Measurements from ENCODE around the gene CAND2.

GRCh38 chr3:12796171-12797123, at the start of gene CAND2:
- peak in 1 of 4 experiments; percentile 24 for TF ChIP-seq CTCF (IDR thresholded peaks at IDR 0.05)
- TF ChIP-seq POLR2AphosphoS5 (IDR thresholded peaks at IDR 0.05): peak; percentile 48

Data from gastroesophageal sphincter (tissue), 3 donors.